Measurements from ENCODE around the gene CFAP44. TPM values are rescaled to one million over a fixed set of nuclear protein-coding genes. Genes with fewer than 3 reads are reported as not detected.

Gene CFAP44
- 7.9 and 14.2 TPM in 2 replicates for total RNA-seq
- polyA plus RNA-seq = 2.2 and 4.1 TPM in 2 replicates

- H3K9me2 ChIP-seq (replicated peaks; ENCODE audit: insufficient read depth) = no peaks in the 10 kb centered on the region
- H3K4me2 ChIP-seq = peak within 1 kb of the TSS; percentile 74
- H3K4me1 ChIP-seq (ENCODE audit: insufficient read depth) = no peaks in the 10 kb centered on the region
- no peaks in the 10 kb centered on the region for H3K36me3 ChIP-seq (replicated peaks; ENCODE audit: insufficient read depth, low read depth)
- no peak within 1 kb of the TSS for H3K27ac ChIP-seq
- H3K4me3 ChIP-seq = no peak within 1 kb of the TSS
- H4K20me1 ChIP-seq (ENCODE audit: insufficient read depth, poor library complexity, severe bottlenecking) = no peaks in the 10 kb centered on the region
- no peaks in the 10 kb centered on the region for H3K9me3 ChIP-seq (ENCODE audit: low read depth)
- TF ChIP-seq CTCF (IDR thresholded peaks at IDR 0.05; ENCODE audit: poor library complexity) = no peak
- TF ChIP-seq EZH2 (IDR thresholded peaks at IDR 0.05; ENCODE audit: borderline replicate concordance) = no peak
- TF ChIP-seq EZH2phosphoT487 (IDR thresholded peaks at IDR 0.05; ENCODE audit: low read depth, severe bottlenecking, unreplicated experiment) = no peak
- WGBS (ENCODE audit: low lambda C conversion rate, missing lambda C conversion rate) = 55% methylated on average over 44 of the region's 44 CpGs
- DNase-seq (ENCODE audit: low spot score) = peak; percentile 86
- H3K79me2 ChIP-seq = no peaks in the 10 kb centered on the region
- H3K27me3 ChIP-seq = no peaks in the 10 kb centered on the region
- H2AFZ ChIP-seq = peak within 1 kb of the TSS; percentile 80
These were observed at the start of gene CFAP44 for GRCh38 chr3:113441051-113441770. Gene CFAP44 (minus strand): TSS chr3:113441493. CDS start chr3:113433664, 7,829 bp downstream.

- Histone ChIP-seq H3K79me2 (no peaks in the 10 kb centered on the region), H4K20me1 (ENCODE audit: insufficient read depth, poor library complexity, severe bottlenecking) (no peaks in the 10 kb centered on the region), H3K9me2 (replicated peaks; ENCODE audit: insufficient read depth) (no peaks in the 10 kb centered on the region), H2AFZ (no peak overlapping the region), H3K4me2 (no peak overlapping the region), H3K9me3 (ENCODE audit: low read depth) (no peaks in the 10 kb centered on the region), H3K4me3 (no peak overlapping the region), H3K27ac (no peak overlapping the region), H3K36me3 (replicated peaks; ENCODE audit: insufficient read depth, low read depth) (no peaks in the 10 kb centered on the region), H3K27me3 (no peaks in the 10 kb centered on the region), H3K4me1 (ENCODE audit: insufficient read depth) (no peaks in the 10 kb centered on the region)
- WGBS (ENCODE audit: low lambda C conversion rate, missing lambda C conversion rate) = 90% methylated on average over 8 of the region's 8 CpGs
- DNase-seq (ENCODE audit: low spot score) = no peak
- TF ChIP-seq EZH2phosphoT487 (IDR thresholded peaks at IDR 0.05; ENCODE audit: low read depth, severe bottlenecking, unreplicated experiment) = no peak
- no peak for TF ChIP-seq CTCF (IDR thresholded peaks at IDR 0.05; ENCODE audit: poor library complexity)
- no peak for TF ChIP-seq EZH2 (IDR thresholded peaks at IDR 0.05; ENCODE audit: borderline replicate concordance)
These were observed 43.9 kb upstream of the CFAP44 start for GRCh38 chr3:113485161-113485609.

GRCh38 chr3:113468539-113468938 lies 27.2 kb upstream of the CFAP44 start:
- Histone ChIP-seq H3K4me3 (no peak overlapping the region), H3K27ac (no peak overlapping the region), H3K9me2 (replicated peaks; ENCODE audit: insufficient read depth) (no peaks in the 10 kb centered on the region), H3K36me3 (replicated peaks; ENCODE audit: insufficient read depth, low read depth) (no peaks in the 10 kb centered on the region), H3K27me3 (no peaks in the 10 kb centered on the region), H2AFZ (no peak overlapping the region), H3K79me2 (no peaks in the 10 kb centered on the region), H3K4me1 (ENCODE audit: insufficient read depth) (no peaks in the 10 kb centered on the region), H3K4me2 (no peak overlapping the region), H4K20me1 (ENCODE audit: insufficient read depth, poor library complexity, severe bottlenecking) (no peaks in the 10 kb centered on the region), H3K9me3 (ENCODE audit: low read depth) (no peaks in the 10 kb centered on the region)
- no peak for TF ChIP-seq EZH2phosphoT487 (IDR thresholded peaks at IDR 0.05; ENCODE audit: low read depth, severe bottlenecking, unreplicated experiment)
- no peak for TF ChIP-seq EZH2 (IDR thresholded peaks at IDR 0.05; ENCODE audit: borderline replicate concordance)
- TF ChIP-seq CTCF (IDR thresholded peaks at IDR 0.05; ENCODE audit: poor library complexity) = no peak
- 73% methylated on average over 2 of the region's 2 CpGs for WGBS (ENCODE audit: low lambda C conversion rate, missing lambda C conversion rate)
- DNase-seq (ENCODE audit: low spot score) = no peak
